H1 (cell line): Measurements from ENCODE around the gene CAVIN1. TPM values are rescaled to one million over a fixed set of nuclear protein-coding genes. Genes with fewer than 3 reads are reported as not detected.
A peak's percentile ranks its signal among the peaks of the same experiment; 100 is the strongest.

Experiments used
- CTCF ChIA-PET: fragments of 300-600 bp; sonication (Branson Sonifier 250); formaldehyde crosslinking; loops from one replicate; lab custom pipeline; 2021; ENCODE audit not compliant: partially characterized antibody; lab: Charles Lee
- POLR2A ChIA-PET: fragments of 300-600 bp; sonication (Branson Sonifier 250); formaldehyde crosslinking; loops from one replicate; lab custom pipeline; 2021; ENCODE audit warnings: inconsistent platforms; ENCODE audit not compliant: partially characterized antibody; lab: Charles Lee
- DNase-seq, 2 experiments: peaks; one replicate each; pipeline versions ENCODE4 v3.0.0 to v3.0.0-alpha.2; 2010 to 2022; ENCODE audit warnings: low spot score in 2 of 2, low read depth in 1 of 2, mixed read lengths in 1 of 2
- FAIRE-seq: peaks from 2 replicates; lab custom pipeline; 2011; peaks lifted over from hg19 to GRCh38; lab: Jason Lieb, UNC
- H2AFZ ChIP-seq: 2 replicates; pipeline ENCODE4 v1.8.1; 2012; ENCODE audit warnings: low read length, inconsistent platforms
- H2AK5ac ChIP-seq: 2 replicates; pipeline ENCODE4 v1.6.1; 2013; ENCODE audit warnings: low read depth, low read length
- H2BK120ac ChIP-seq: replicated peaks from 2 replicates; pipeline ENCODE3; 2013; ENCODE audit warnings: low read depth, low read length, inconsistent platforms
- H2BK12ac ChIP-seq: 2 replicates; pipeline ENCODE4 v1.6.1; 2013; ENCODE audit warnings: low read depth, low read length
- H2BK15ac ChIP-seq: 2 replicates; pipeline ENCODE4 v1.6.1; 2013; ENCODE audit warnings: low read length
- H2BK20ac ChIP-seq: 2 replicates; pipeline ENCODE4 v1.6.1; 2013; ENCODE audit warnings: low read length
- H2BK5ac ChIP-seq: 2 replicates; pipeline ENCODE4 v1.6.1; 2013; ENCODE audit warnings: low read depth, low read length
- H3K14ac ChIP-seq: 2 replicates; pipeline ENCODE4 v1.6.1; 2013; ENCODE audit warnings: inconsistent platforms; ENCODE audit not compliant: insufficient read length
- H3K18ac ChIP-seq: 2 replicates; pipeline ENCODE4 v1.6.1; 2013; ENCODE audit warnings: low read length; ENCODE audit errors: extremely low read depth
- H3K23ac ChIP-seq: 2 replicates; pipeline ENCODE4 v1.6.1; 2013; ENCODE audit warnings: inconsistent platforms; ENCODE audit not compliant: insufficient read length
- H3K23me2 ChIP-seq: 2 replicates; pipeline ENCODE4 v1.6.1; 2013; ENCODE audit warnings: low read depth, low read length
- H3K27ac ChIP-seq: 2 replicates; pipeline ENCODE4 v1.6.1; 2011; ENCODE audit warnings: low read depth, low read length, inconsistent platforms
- H3K27me3 ChIP-seq, 4 experiments: replicated peaks in 1 of 4; 1 replicate in 1 of 4; 2 replicates in 3 of 4; pipeline versions ENCODE4 v1.6.1 to v1.8.1; 2011 to 2013; ENCODE audit warnings: low read length in 3 of 4, mild to moderate bottlenecking in 3 of 4, inconsistent platforms in 2 of 4, mixed read lengths in 2 of 4, moderate library complexity in 1 of 4; ENCODE audit not compliant: control insufficient read depth in 3 of 4, insufficient read depth in 3 of 4; ENCODE audit errors: extremely low read depth in 1 of 4
- H3K36me3 ChIP-seq, 4 experiments: 2 replicates each; pipeline versions ENCODE4 v1.6.1 to v1.8.1; 2011 to 2013; ENCODE audit warnings: mild to moderate bottlenecking in 4 of 4, low read length in 3 of 4, moderate library complexity in 2 of 4, control low read depth in 1 of 4, inconsistent platforms in 1 of 4; ENCODE audit not compliant: insufficient read depth in 4 of 4, control insufficient read depth in 2 of 4
- H3K4ac ChIP-seq: replicated peaks from 2 replicates; pipeline ENCODE3; 2013; ENCODE audit warnings: low read length, low read depth, mixed read lengths, inconsistent platforms; ENCODE audit not compliant: insufficient read length
- H3K4me1 ChIP-seq, 4 experiments: replicated peaks in 1 of 4; 1 replicate in 1 of 4; 2 replicates in 3 of 4; pipeline versions ENCODE4 v1.6.1 to v1.8.1; 2011 to 2013; ENCODE audit warnings: low read length in 3 of 4, inconsistent platforms in 2 of 4, mixed read lengths in 1 of 4; ENCODE audit not compliant: insufficient read depth in 4 of 4, control insufficient read depth in 3 of 4
- H3K4me2 ChIP-seq, 2 experiments: 2 replicates each; pipeline versions ENCODE4 v1.6.1 to v1.8.1; 2011 to 2013; ENCODE audit warnings: low read depth in 2 of 2, low read length in 2 of 2, control low read depth in 1 of 2, inconsistent platforms in 1 of 2, mild to moderate bottlenecking in 1 of 2; ENCODE audit not compliant: insufficient read depth in 1 of 2
- H3K4me3 ChIP-seq, 4 experiments: fragments of 200-600, 300-600 bp in 1 of 4; sonication (generic), shearing (Covaris generic), sonication (Bioruptor Twin) in 1 of 4; 2 replicates each; pipeline versions ENCODE4 v1.5.1 to v1.8.1; 2011 to 2016; ENCODE audit warnings: low read length in 4 of 4, low read depth in 3 of 4, control low read depth in 2 of 4, inconsistent platforms in 2 of 4, mild to moderate bottlenecking in 2 of 4, mixed read lengths in 1 of 4, moderate library complexity in 1 of 4; ENCODE audit not compliant: insufficient read depth in 2 of 4; ENCODE audit errors: extremely low read depth in 1 of 4
- H3K56ac ChIP-seq: replicated peaks from 2 replicates; pipeline ENCODE3; 2013; ENCODE audit warnings: low read depth, mild to moderate bottlenecking, mixed read lengths, low read length, inconsistent platforms; ENCODE audit not compliant: insufficient read length
- H3K79me1 ChIP-seq: 2 replicates; pipeline ENCODE4 v1.6.1; 2013; ENCODE audit warnings: low read depth, low read length, control low read depth
- H3K79me2 ChIP-seq, 2 experiments: 2 replicates each; pipeline versions ENCODE4 v1.6.1 to v1.8.1; 2012 to 2013; ENCODE audit warnings: low read length in 2 of 2, mild to moderate bottlenecking in 2 of 2, inconsistent platforms in 1 of 2; ENCODE audit not compliant: insufficient read depth in 2 of 2, control insufficient read depth in 1 of 2
- H3K9ac ChIP-seq, 4 experiments: replicated peaks in 1 of 4; 1 replicate in 1 of 4; 2 replicates in 3 of 4; pipeline versions ENCODE4 v1.6.1 to v1.8.1; 2011 to 2013; ENCODE audit warnings: low read depth in 3 of 4, low read length in 3 of 4, control low read depth in 2 of 4, mild to moderate bottlenecking in 2 of 4, moderate library complexity in 2 of 4, inconsistent platforms in 1 of 4; ENCODE audit errors: extremely low read depth in 1 of 4
- H3K9me3 ChIP-seq, 2 experiments: 2 replicates each; pipeline versions ENCODE4 v1.6.1 to v1.8.1; 2012 to 2013; ENCODE audit warnings: mild to moderate bottlenecking in 2 of 2, moderate library complexity in 2 of 2, control low read depth in 1 of 2, inconsistent platforms in 1 of 2, low read depth in 1 of 2, low read length in 1 of 2, mixed read lengths in 1 of 2; ENCODE audit not compliant: insufficient read depth in 2 of 2
- H4K20me1 ChIP-seq, 2 experiments: replicated peaks in 1 of 2; 2 replicates each; pipeline versions ENCODE3 to v1.8.1; 2011 to 2013; ENCODE audit warnings: inconsistent platforms in 2 of 2, low read length in 2 of 2, mild to moderate bottlenecking in 1 of 2; ENCODE audit not compliant: insufficient read depth in 2 of 2, control insufficient read depth in 1 of 2
- H4K5ac ChIP-seq: 2 replicates; pipeline ENCODE4 v1.6.1; 2013; ENCODE audit warnings: low read length, low read depth, mixed read lengths, inconsistent platforms; ENCODE audit not compliant: insufficient read length
- H4K8ac ChIP-seq: 2 replicates; pipeline ENCODE4 v1.8.0; 2013; ENCODE audit warnings: mild to moderate bottlenecking, moderate library complexity, low read length, inconsistent platforms; ENCODE audit not compliant: insufficient read depth; ENCODE audit errors: extremely low read depth
- H4K91ac ChIP-seq: replicated peaks from 2 replicates; pipeline ENCODE3; 2013; ENCODE audit warnings: low read length, mixed read lengths, inconsistent platforms; ENCODE audit not compliant: insufficient read length
- BACH1 ChIP-seq: IDR thresholded peaks from 2 replicates; pipeline ENCODE4 v1.6.1; 2012; ENCODE audit warnings: low read length, improper control_type of control experiment
- BRCA1 ChIP-seq: IDR thresholded peaks from 2 replicates; pipeline ENCODE4 v1.6.1; 2012; ENCODE audit warnings: low read depth, low read length, improper control_type of control experiment
- CEBPB ChIP-seq: IDR thresholded peaks from 2 replicates; pipeline ENCODE4 v1.6.1; 2012; ENCODE audit warnings: low read depth, low read length
- CHD1 ChIP-seq: IDR thresholded peaks from 2 replicates; pipeline ENCODE4 v1.6.1; 2012; ENCODE audit warnings: low read depth, low read length, improper control_type of control experiment
- CTBP2 ChIP-seq: IDR thresholded peaks from 2 replicates; pipeline ENCODE4 v1.7.0; 2011; ENCODE audit warnings: borderline replicate concordance, mild to moderate bottlenecking, moderate library complexity, mixed read lengths, low read length; ENCODE audit not compliant: insufficient read depth, insufficient read length
- EGR1 ChIP-seq: IDR thresholded peaks from 2 replicates; pipeline ENCODE4 v1.6.1; 2011; ENCODE audit warnings: low read depth, low read length, borderline replicate concordance
- FOSL1 ChIP-seq: IDR thresholded peaks from 2 replicates; pipeline ENCODE4 v1.6.1; 2011; ENCODE audit warnings: mild to moderate bottlenecking, low read depth, low read length, moderate library complexity; ENCODE audit not compliant: insufficient read depth
- HDAC6 ChIP-seq: IDR thresholded peaks from one replicate; pipeline ENCODE4 v1.7.1; 2012; ENCODE audit warnings: low read depth, mild to moderate bottlenecking, inconsistent platforms, low read length, moderate library complexity
- JUN ChIP-seq: IDR thresholded peaks from 2 replicates; pipeline ENCODE4 v1.6.1; 2011; ENCODE audit warnings: low read depth, mild to moderate bottlenecking, improper control_type of control experiment, low read length
- POLR2A ChIP-seq, 2 experiments: IDR thresholded peaks; 1 replicate in 1 of 2; 2 replicates in 1 of 2; pipeline ENCODE4 v1.6.1; 2011; ENCODE audit warnings: low read depth in 2 of 2, low read length in 2 of 2, mild to moderate bottlenecking in 2 of 2; ENCODE audit errors: control extremely low read depth in 1 of 2
- RAD21 ChIP-seq, 2 experiments: IDR thresholded peaks in 1 of 2; conservative IDR thresholded peaks in 1 of 2; 2 replicates each; pipeline ENCODE4 v1.6.1; 2011; ENCODE audit warnings: low read depth in 2 of 2, low read length in 2 of 2, improper control_type of control experiment in 1 of 2, inconsistent platforms in 1 of 2, mild to moderate bottlenecking in 1 of 2, moderate library complexity in 1 of 2
- SP1 ChIP-seq: IDR thresholded peaks from 2 replicates; pipeline ENCODE4 v1.6.1; 2011; ENCODE audit warnings: low read depth, low read length
- SP4 ChIP-seq: IDR thresholded peaks from 2 replicates; pipeline ENCODE4 v1.6.1; 2012; ENCODE audit warnings: low read length, inconsistent platforms
- WGBS, 2 experiments: shearing (Covaris generic) in 1 of 2; methylation state at CpG; one replicate each; pipeline versions ENCODE4 v1.1.6 to v1.1.7; 2013 to 2015; ENCODE audit warnings: low lambda C conversion rate in 2 of 2, mixed read lengths in 2 of 2, inconsistent platforms in 1 of 2, low coverage in 1 of 2, missing lambda C conversion rate in 1 of 2; ENCODE audit not compliant: insufficient replicate concordance in 2 of 2, insufficient coverage in 1 of 2, insufficient read length in 1 of 2; ENCODE audit errors: extremely low coverage in 1 of 2, missing lambda C conversion rate in 1 of 2; 5-methylcytosine and 5-hydroxymethylcytosine counted together
- polyA plus RNA-seq, 7 experiments: library from polyadenylated mRNA; depleted of rRNA in 3 of 7; stranded (reverse) in 5 of 7; unstranded in 2 of 7; fragments of >200 nt in 5 of 7; fragments of 200-250 nt in 2 of 7; gene quantifications; 1 replicate in 5 of 7; 2 replicates in 1 of 7; 4 replicates in 1 of 7; pipeline versions ENCODE4 v1.2.1 to v1.2.3, GENCODE V29; 2011 to 2013; ENCODE audit warnings: missing spikeins in 2 of 7, mixed read lengths in 2 of 7
- total RNA-seq: library from RNA; stranded (reverse); fragmentation: NEBNext Ultra II Directional; extraction: Animal tissue kit (Norgen Biotek cat#: 25700); gene quantifications from 2 replicates; pipeline ENCODE4 v1.2.1, GENCODE V29; 2021

CAVIN1 gene
- total and polyA plus RNA-seq, 2 of the 8 experiments (the other 6 are each of a cell fraction or from before 2014, with no cell fraction given), result 16.2 to 41.6 TPM

- Histone ChIP-seq H3K4me1 (peaks cover 8 to 22% (median 17%) of the 10 kb centered on the region in 4 experiments; a peak in 6 of 7 replicates), H2AFZ (no peak overlapping the region), H3K4me2 (no peak overlapping the region), H4K91ac (no peak overlapping the region), H3K9ac (no peak overlapping the region), H3K18ac (no peak overlapping the region), H4K5ac (no peak overlapping the region), H2BK120ac (no peak overlapping the region), H3K4me3 (no peak overlapping the region), H2BK12ac (no peak overlapping the region), H2BK5ac (no peak overlapping the region), H3K79me1 (0 out of 2 replicates have a peak, but pooled peaks cover 2% of the 10 kb centered on the region), H4K8ac (no peak overlapping the region), H3K56ac (no peak overlapping the region), H3K9me3 (no peaks in the 10 kb centered on the region), H3K27me3 (no peaks in the 10 kb centered on the region), H3K14ac (no peak overlapping the region), H3K36me3 (peaks cover 0 to 8% (median 4%) of the 10 kb centered on the region in 4 experiments; a peak in 3 of 8 replicates), H3K4ac (no peak overlapping the region), H2BK20ac (no peak overlapping the region), H3K79me2 (no peaks in the 10 kb centered on the region; a peak in 1 of 4 replicates), H3K23me2 (no peaks in the 10 kb centered on the region), H3K23ac (no peak overlapping the region), H2AK5ac (no peak overlapping the region), H2BK15ac (no peak overlapping the region), H4K20me1 (peaks cover 2 to 3% of the 10 kb centered on the region in 2 experiments), H3K27ac (no peak overlapping the region)
- 53% methylated on average over 26 of the region's 26 CpGs; no CpG with 5 or more reads in 1 of the 2 experiments for WGBS, 2 experiments
- peak in 1 of 2 experiments; percentile 96 for DNase-seq
- no peak for FAIRE-seq
- CTCF ChIA-PET, result interaction anchor here (0.5 to 23.6 kb wide), 29 partner anchors 11 to 420 kb away, joined by 3 to 542 read pairs (median 5); partner anchors contain the start of genes CAVIN1 and STAT3
- POLR2A ChIA-PET, result interaction anchor here (0.6 to 2.8 kb wide), 8 partner anchors 9 to 129 kb away, joined by 3 to 19 read pairs (median 4); partner anchors contain the start of gene CAVIN1
- TF ChIP-seq CTBP2, result no peak
- TF ChIP-seq RAD21 (IDR thresholded peaks at IDR 0.05 in 1 of 2, conservative IDR thresholded peaks at IDR 0.05 in 1 of 2; ENCODE audit: low read depth in 2 of 2, low read length in 2 of 2), result peak; percentile 95 to 97
- no peak for TF ChIP-seq SP4
- no peak for TF ChIP-seq CHD1
- no peak for TF ChIP-seq BACH1
- no peak for TF ChIP-seq BRCA1
- no peak for TF ChIP-seq JUN
- TF ChIP-seq POLR2A (IDR thresholded peaks at IDR 0.05; ENCODE audit: control extremely low read depth in 1 of 2, low read depth in 2 of 2, low read length in 2 of 2), result no peak
- TF ChIP-seq CEBPB, result peak; percentile 97
- TF ChIP-seq SP1, result no peak
- TF ChIP-seq FOSL1, result no peak
- no peak for TF ChIP-seq EGR1
- TF ChIP-seq HDAC6, result no peak
These were observed 17.0 kb downstream of the CAVIN1 start for GRCh38 chr17:42405963-42406495.
